ENCODE results near the gene BTBD9.

The BTBD9 gene

DNA sequence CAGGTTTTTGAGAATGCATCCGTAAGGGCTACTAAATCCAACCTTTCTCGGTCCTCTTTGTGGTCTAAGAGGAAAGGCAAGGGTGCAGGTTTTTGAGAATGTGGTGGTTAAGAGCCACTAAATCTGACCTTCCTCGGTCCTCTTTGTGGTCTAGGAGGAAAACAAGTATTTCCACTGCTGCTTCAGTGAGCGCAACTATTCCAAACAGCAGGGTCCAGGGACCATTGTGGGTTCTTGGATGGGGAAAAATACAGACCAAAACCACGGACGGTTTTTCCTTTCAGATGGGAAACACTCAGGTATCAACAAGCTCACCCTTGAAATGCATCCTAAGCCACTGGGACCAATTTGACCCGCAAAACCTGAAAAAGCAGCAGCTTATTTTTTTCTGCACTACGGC, 21.9 kb downstream of the BTBD9 start:
- H3K4me3 ChIP-seq (ENCODE audit: low read depth, low read length) = no peak overlapping the region
- peaks cover 4% of the 10 kb centered on the region for H3K9me3 ChIP-seq (ENCODE audit: severe bottlenecking)
- no peaks in the 10 kb centered on the region for H3K27me3 ChIP-seq (ENCODE audit: insufficient read depth, low read depth, severe bottlenecking)
- no peak overlapping the region for H3K27ac ChIP-seq
- no peak for DNase-seq
- TF ChIP-seq, protein P1, sequence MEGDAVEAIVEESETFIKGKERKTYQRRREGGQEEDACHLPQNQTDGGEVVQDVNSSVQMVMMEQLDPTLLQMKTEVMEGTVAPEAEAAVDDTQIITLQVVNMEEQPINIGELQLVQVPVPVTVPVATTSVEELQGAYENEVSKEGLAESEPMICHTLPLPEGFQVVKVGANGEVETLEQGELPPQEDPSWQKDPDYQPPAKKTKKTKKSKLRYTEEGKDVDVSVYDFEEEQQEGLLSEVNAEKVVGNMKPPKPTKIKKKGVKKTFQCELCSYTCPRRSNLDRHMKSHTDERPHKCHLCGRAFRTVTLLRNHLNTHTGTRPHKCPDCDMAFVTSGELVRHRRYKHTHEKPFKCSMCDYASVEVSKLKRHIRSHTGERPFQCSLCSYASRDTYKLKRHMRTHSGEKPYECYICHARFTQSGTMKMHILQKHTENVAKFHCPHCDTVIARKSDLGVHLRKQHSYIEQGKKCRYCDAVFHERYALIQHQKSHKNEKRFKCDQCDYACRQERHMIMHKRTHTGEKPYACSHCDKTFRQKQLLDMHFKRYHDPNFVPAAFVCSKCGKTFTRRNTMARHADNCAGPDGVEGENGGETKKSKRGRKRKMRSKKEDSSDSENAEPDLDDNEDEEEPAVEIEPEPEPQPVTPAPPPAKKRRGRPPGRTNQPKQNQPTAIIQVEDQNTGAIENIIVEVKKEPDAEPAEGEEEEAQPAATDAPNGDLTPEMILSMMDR (IDR thresholded peaks at IDR 0.05; ENCODE audit: low read depth, low read length) = no peak
- no peaks in the 10 kb centered on the region for H3K36me3 ChIP-seq

DNA sequence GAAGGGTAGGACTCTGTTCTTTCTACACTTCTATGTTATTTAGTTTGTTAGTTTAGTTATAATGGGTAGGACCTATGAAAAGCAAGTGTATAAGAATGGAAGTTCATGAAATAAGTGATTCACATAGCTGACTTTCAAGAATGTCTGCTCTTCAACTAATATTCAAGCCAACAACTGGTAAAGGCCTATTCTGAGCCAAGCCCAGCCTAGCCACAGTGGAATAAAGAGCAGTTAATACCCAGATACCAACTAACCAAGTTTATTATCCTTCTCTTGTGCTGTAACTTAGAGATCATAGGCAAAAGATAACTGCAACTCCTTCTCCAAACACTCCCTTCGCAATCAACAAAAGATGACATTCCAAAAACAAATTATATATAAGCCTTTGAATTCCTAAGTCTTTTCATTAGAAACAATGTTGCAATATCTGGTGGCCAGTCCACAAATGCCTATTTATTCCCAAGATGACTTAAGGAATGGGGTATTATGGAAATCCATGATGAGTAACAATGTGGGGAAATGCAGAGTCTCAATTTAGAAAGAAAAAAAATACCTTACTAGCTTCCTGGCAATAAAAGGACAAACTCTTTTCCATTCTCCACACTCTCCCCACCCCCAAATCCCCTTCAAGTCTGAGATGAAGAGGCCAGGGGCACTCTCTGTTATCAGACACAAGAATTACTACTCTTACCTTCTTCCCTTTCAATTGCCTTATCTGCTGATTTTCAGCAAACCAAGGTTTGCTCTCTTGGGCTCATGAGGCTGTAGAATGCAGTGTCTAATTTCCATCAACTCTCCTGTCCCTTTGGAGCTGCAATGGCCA, 27.4 kb downstream of the BTBD9 start:
- H3K9me3 ChIP-seq (ENCODE audit: severe bottlenecking) = no peaks in the 10 kb centered on the region
- H3K27ac ChIP-seq = no peak overlapping the region
- no peak for DNase-seq
- H3K4me3 ChIP-seq (ENCODE audit: low read depth, low read length) = no peak overlapping the region
- no peaks in the 10 kb centered on the region for H3K36me3 ChIP-seq
- no peaks in the 10 kb centered on the region for H3K27me3 ChIP-seq (ENCODE audit: insufficient read depth, low read depth, severe bottlenecking)
- TF ChIP-seq, protein P1 (IDR thresholded peaks at IDR 0.05; ENCODE audit: low read depth, low read length) = no peak

DNA sequence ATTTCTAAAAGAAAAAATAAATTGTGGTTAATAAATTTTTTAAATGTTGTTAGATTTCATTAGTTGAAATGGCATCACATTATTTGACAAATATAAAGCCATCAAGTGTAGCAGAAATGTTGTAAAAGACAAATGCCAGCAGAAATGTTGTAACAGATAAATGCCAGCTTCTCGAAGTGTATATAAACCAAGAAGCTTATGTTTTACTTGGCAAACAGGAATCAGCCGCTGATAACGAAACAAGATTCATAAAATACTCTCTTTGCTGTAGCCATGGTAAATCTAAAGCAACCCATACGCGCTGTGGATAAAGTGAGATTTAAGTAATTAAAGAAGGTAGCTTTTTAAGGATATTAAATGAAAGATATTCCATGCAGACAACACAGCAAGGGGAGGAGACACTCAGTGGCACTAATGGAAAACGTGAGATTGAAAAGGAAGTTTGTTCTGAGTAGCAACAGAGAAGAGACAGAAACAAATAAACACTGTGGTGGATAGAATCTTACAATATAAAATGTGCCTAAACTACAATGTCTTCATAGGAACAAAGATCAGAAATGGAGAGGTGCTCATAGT, 29.6 kb downstream of the BTBD9 start:
- Histone ChIP-seq H3K27ac (no peak overlapping the region), H3K36me3 (no peaks in the 10 kb centered on the region), H3K27me3 (ENCODE audit: insufficient read depth, low read depth, severe bottlenecking) (no peaks in the 10 kb centered on the region), H3K9me3 (ENCODE audit: severe bottlenecking) (no peaks in the 10 kb centered on the region), H3K4me3 (ENCODE audit: low read depth, low read length) (no peak overlapping the region)
- TF ChIP-seq, protein P1 (IDR thresholded peaks at IDR 0.05; ENCODE audit: low read depth, low read length) = no peak
- no peak for DNase-seq

DNA sequence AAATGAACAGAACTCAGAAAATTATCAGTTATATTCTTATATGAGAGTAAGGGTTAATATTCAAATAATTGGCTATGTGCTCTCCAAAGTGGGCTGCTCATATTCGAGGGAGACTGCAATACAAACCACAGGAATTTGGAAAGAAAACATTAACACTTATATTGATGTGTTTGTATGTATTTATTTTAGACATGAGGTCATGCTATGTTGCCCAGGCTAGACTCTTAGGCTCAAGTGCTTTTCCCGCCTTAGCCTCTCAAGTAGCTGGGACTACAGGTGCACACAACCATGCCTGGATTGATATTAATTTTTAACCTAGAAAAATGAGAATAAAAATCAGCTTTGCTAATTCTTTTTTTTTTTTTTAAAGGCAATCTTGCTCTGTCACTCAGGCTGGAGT, 35.0 kb downstream of the BTBD9 start:
- no peaks in the 10 kb centered on the region for H3K36me3 ChIP-seq
- TF ChIP-seq, protein P1 (IDR thresholded peaks at IDR 0.05; ENCODE audit: low read depth, low read length) = no peak
- H3K9me3 ChIP-seq (ENCODE audit: severe bottlenecking) = no peaks in the 10 kb centered on the region
- no peak for DNase-seq
- H3K27me3 ChIP-seq (ENCODE audit: insufficient read depth, low read depth, severe bottlenecking) = no peaks in the 10 kb centered on the region
- no peak overlapping the region for H3K27ac ChIP-seq
- H3K4me3 ChIP-seq (ENCODE audit: low read depth, low read length) = no peak overlapping the region

DNA sequence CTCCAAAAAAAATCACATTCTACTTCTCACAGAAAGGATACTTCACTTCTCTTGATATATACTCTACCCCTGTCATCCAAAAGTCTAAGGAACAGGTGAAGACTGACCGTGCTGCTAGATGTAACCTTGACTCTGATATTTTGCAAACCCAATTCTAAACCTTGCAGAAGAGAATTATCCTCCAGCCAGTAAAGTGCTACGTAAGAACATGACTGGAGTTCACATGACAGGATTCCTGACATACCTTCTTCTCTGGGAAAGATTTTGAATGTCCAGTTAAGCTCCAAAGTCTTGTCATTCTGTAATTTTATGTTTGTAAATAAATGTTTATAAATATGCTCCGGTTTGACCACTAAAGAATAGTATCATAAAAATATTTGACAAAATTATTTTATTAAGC, 35.8 kb downstream of the BTBD9 start:
- Histone ChIP-seq H3K9me3 (ENCODE audit: severe bottlenecking) (no peaks in the 10 kb centered on the region), H3K36me3 (no peaks in the 10 kb centered on the region), H3K27ac (no peak overlapping the region), H3K27me3 (ENCODE audit: insufficient read depth, low read depth, severe bottlenecking) (no peaks in the 10 kb centered on the region), H3K4me3 (ENCODE audit: low read depth, low read length) (no peak overlapping the region)
- no peak for DNase-seq
- TF ChIP-seq, protein P1 (IDR thresholded peaks at IDR 0.05; ENCODE audit: low read depth, low read length) = no peak

Data from WERI-Rb-1 (cell line).